ENCODE results near the gene PLXNA4.

DNA sequence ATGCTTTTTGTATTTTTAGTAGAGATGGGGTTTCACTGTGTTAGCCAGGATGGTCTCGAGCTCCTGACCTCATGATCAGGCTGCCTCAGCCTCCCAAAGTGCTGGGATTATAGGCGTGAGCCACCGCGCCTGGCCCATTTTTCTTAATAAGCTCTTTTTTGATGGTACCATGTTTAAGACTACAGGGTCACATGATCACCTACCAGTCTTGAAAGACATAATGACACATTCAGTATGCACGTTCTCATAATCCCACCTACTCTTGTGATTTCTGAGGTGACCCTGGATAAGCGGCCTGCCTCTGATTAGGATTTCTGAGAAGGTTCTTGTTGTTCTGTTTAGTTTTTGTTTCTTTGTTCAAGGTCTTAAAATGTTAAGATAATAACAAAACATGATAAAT, 43.7 kb upstream of the PLXNA4 start:
- TF ChIP-seq POLR2A (IDR thresholded peaks at IDR 0.05; ENCODE audit: low read depth, low read length) (no peak), TAF1 (IDR thresholded peaks at IDR 0.05; ENCODE audit: borderline replicate concordance, low read depth, low read length) (no peak)

All from GM12892 (cell line).